ENCODE data around the gene STYK1. TPM values are rescaled to one million over a fixed set of nuclear protein-coding genes. Genes with fewer than 3 reads are reported as not detected.
A peak's percentile ranks its signal among the peaks of the same experiment; 100 is the strongest.

STYK1 gene
- polyA plus RNA-seq (2013): 1.7 and 1.8 TPM in 2 replicates

- Histone ChIP-seq H3K4ac (ENCODE audit: low read depth, low read length) (no peak within 1 kb of the TSS), H3K4me1 (ENCODE audit: control insufficient read depth in 1 of 2, insufficient read depth in 2 of 2, low read length in 2 of 2) (no peaks in the 10 kb centered on the region), H3K4me2 (ENCODE audit: low read length) (peak within 1 kb of the TSS; percentile 53), H2BK5ac (ENCODE audit: low read depth, low read length, poor library complexity) (no peak within 1 kb of the TSS), H2BK12ac (ENCODE audit: low read length) (no peak within 1 kb of the TSS), H3K79me1 (ENCODE audit: low read length) (no peaks in the 10 kb centered on the region), H4K8ac (ENCODE audit: low read depth, low read length) (peak within 1 kb of the TSS; percentile 2), H2BK120ac (ENCODE audit: insufficient read depth, low read length, poor library complexity) (no peak within 1 kb of the TSS), H3K14ac (ENCODE audit: low read length) (no peak within 1 kb of the TSS), H4K12ac (ENCODE audit: low read depth, low read length) (peak within 1 kb of the TSS; percentile 2), H3K9ac (ENCODE audit: low read length) (no peak within 1 kb of the TSS), H2AK5ac (ENCODE audit: low read length) (no peak within 1 kb of the TSS), H3K18ac (ENCODE audit: low read length) (no peak within 1 kb of the TSS), H3K27ac (ENCODE audit: low read depth, low read length) (no peak within 1 kb of the TSS), H2AFZ (ENCODE audit: insufficient read depth, low read length, poor library complexity) (peak within 1 kb of the TSS; percentile 81), H3K23ac (ENCODE audit: low read length) (no peak within 1 kb of the TSS), H4K91ac (ENCODE audit: low read depth, low read length) (peak within 1 kb of the TSS; percentile 48), H3K79me2 (ENCODE audit: control insufficient read depth, insufficient read depth, low read length, poor library complexity) (no peaks in the 10 kb centered on the region), H3K27me3 (ENCODE audit: insufficient read depth, low read length) (no peaks in the 10 kb centered on the region), H3K4me3 (ENCODE audit: low read depth, low read length) (peak within 1 kb of the TSS; percentile 77), H3K9me3 (ENCODE audit: insufficient read depth, low read depth, low read length) (no peaks in the 10 kb centered on the region), H3K36me3 (ENCODE audit: control insufficient read depth in 1 of 2, insufficient read depth in 2 of 2, low read length in 2 of 2) (no peaks in the 10 kb centered on the region)
- DNase-seq: peak; percentile 92 to 97
- no CpG with 5 or more reads among the region's 35 CpGs for WGBS (ENCODE audit: extremely low coverage, insufficient coverage, insufficient read length)
Observed at GRCh38 chr12:10673659-10674384, at the start of gene STYK1. Gene STYK1 (minus strand): TSS chr12:10674052. CDS start chr12:10634618, 39,434 bp downstream.

- Histone ChIP-seq H2AK5ac (ENCODE audit: low read length) (no peak within 1 kb of the TSS), H3K4me2 (ENCODE audit: low read length) (peak within 1 kb of the TSS; percentile 97), H4K8ac (ENCODE audit: low read depth, low read length) (peak within 1 kb of the TSS; percentile 86), H2BK5ac (ENCODE audit: low read depth, low read length, poor library complexity) (peak within 1 kb of the TSS; percentile 13), H3K27ac (ENCODE audit: low read depth, low read length) (peak within 1 kb of the TSS; percentile 35), H2BK12ac (ENCODE audit: low read length) (no peak within 1 kb of the TSS), H3K4me1 (ENCODE audit: control insufficient read depth in 1 of 2, insufficient read depth in 2 of 2, low read length in 2 of 2) (peaks cover 0 to 14% of the 10 kb centered on the region in 2 experiments), H3K4ac (ENCODE audit: low read depth, low read length) (peak within 1 kb of the TSS; percentile 31), H3K79me1 (ENCODE audit: low read length) (peaks cover 5% of the 10 kb centered on the region), H4K12ac (ENCODE audit: low read depth, low read length) (peak within 1 kb of the TSS; percentile 73), H2AFZ (ENCODE audit: insufficient read depth, low read length, poor library complexity) (peak within 1 kb of the TSS; percentile 69), H3K23ac (ENCODE audit: low read length) (no peak within 1 kb of the TSS), H3K36me3 (ENCODE audit: control insufficient read depth in 1 of 2, insufficient read depth in 2 of 2, low read length in 2 of 2) (no peaks in the 10 kb centered on the region), H3K79me2 (ENCODE audit: control insufficient read depth, insufficient read depth, low read length, poor library complexity) (peaks cover 11% of the 10 kb centered on the region), H2BK120ac (ENCODE audit: insufficient read depth, low read length, poor library complexity) (peak within 1 kb of the TSS; percentile 52), H3K9ac (ENCODE audit: low read length) (peak within 1 kb of the TSS; percentile 82), H3K9me3 (ENCODE audit: insufficient read depth, low read depth, low read length) (no peaks in the 10 kb centered on the region), H3K27me3 (ENCODE audit: insufficient read depth, low read length) (no peaks in the 10 kb centered on the region), H4K91ac (ENCODE audit: low read depth, low read length) (peak within 1 kb of the TSS; percentile 78), H3K14ac (ENCODE audit: low read length) (peak within 1 kb of the TSS; percentile 96), H3K18ac (ENCODE audit: low read length) (peak within 1 kb of the TSS; percentile 86), H3K4me3 (ENCODE audit: low read depth, low read length) (peak within 1 kb of the TSS; percentile 91)
- no CpG with 5 or more reads among the region's 95 CpGs for WGBS (ENCODE audit: extremely low coverage, insufficient coverage, insufficient read length)
- DNase-seq: peak; percentile 71 to 81
Observed at GRCh38 chr12:10722905-10723746, 49.3 kb upstream of the STYK1 start, which contains the start of gene YBX3. Gene YBX3 (minus strand): TSS chr12:10723323. CDS start chr12:10723111, 212 bp downstream.

GRCh38 chr12:10722502-10722904 is 48.7 kb upstream of the STYK1 start:
- Histone ChIP-seq H3K79me2 (ENCODE audit: control insufficient read depth, insufficient read depth, low read length, poor library complexity) (peaks cover 11% of the 10 kb centered on the region), H3K79me1 (ENCODE audit: low read length) (peaks cover 5% of the 10 kb centered on the region), H3K27ac (ENCODE audit: low read depth, low read length) (peak overlapping the region; percentile 35), H3K9me3 (ENCODE audit: insufficient read depth, low read depth, low read length) (no peaks in the 10 kb centered on the region), H3K4me1 (ENCODE audit: control insufficient read depth in 1 of 2, insufficient read depth in 2 of 2, low read length in 2 of 2) (peaks cover under 1 to 16% of the 10 kb centered on the region in 2 experiments), H2AK5ac (ENCODE audit: low read length) (no peak overlapping the region), H3K27me3 (ENCODE audit: insufficient read depth, low read length) (no peaks in the 10 kb centered on the region), H3K9ac (ENCODE audit: low read length) (peak overlapping the region; percentile 82), H4K8ac (ENCODE audit: low read depth, low read length) (no peak overlapping the region), H2BK120ac (ENCODE audit: insufficient read depth, low read length, poor library complexity) (no peak overlapping the region), H4K12ac (ENCODE audit: low read depth, low read length) (no peak overlapping the region), H3K4me2 (ENCODE audit: low read length) (peak overlapping the region; percentile 97), H2BK12ac (ENCODE audit: low read length) (no peak overlapping the region), H3K18ac (ENCODE audit: low read length) (peak overlapping the region; percentile 84), H3K36me3 (ENCODE audit: control insufficient read depth in 1 of 2, insufficient read depth in 2 of 2, low read length in 2 of 2) (no peaks in the 10 kb centered on the region), H3K4ac (ENCODE audit: low read depth, low read length) (peak overlapping the region; percentile 31), H4K91ac (ENCODE audit: low read depth, low read length) (peak overlapping the region; percentile 78), H2BK5ac (ENCODE audit: low read depth, low read length, poor library complexity) (peak overlapping the region; percentile 13), H3K4me3 (ENCODE audit: low read depth, low read length) (peak overlapping the region; percentile 91), H3K23ac (ENCODE audit: low read length) (no peak overlapping the region), H3K14ac (ENCODE audit: low read length) (peak overlapping the region; percentile 96), H2AFZ (ENCODE audit: insufficient read depth, low read length, poor library complexity) (peak overlapping the region; percentile 69)
- DNase-seq: peak; percentile 35 to 70
- no CpG with 5 or more reads among the region's 36 CpGs for WGBS (ENCODE audit: extremely low coverage, insufficient coverage, insufficient read length)

- Histone ChIP-seq H3K14ac (ENCODE audit: low read length) (peak overlapping the region; percentile 7), H2BK5ac (ENCODE audit: low read depth, low read length, poor library complexity) (no peak overlapping the region), H3K9ac (ENCODE audit: low read length) (peak overlapping the region; percentile 82), H3K79me1 (ENCODE audit: low read length) (peaks cover 7% of the 10 kb centered on the region), H3K79me2 (ENCODE audit: control insufficient read depth, insufficient read depth, low read length, poor library complexity) (peaks cover 11% of the 10 kb centered on the region), H3K4ac (ENCODE audit: low read depth, low read length) (peak overlapping the region; percentile 31), H3K4me3 (ENCODE audit: low read depth, low read length) (peak overlapping the region; percentile 91), H3K27me3 (ENCODE audit: insufficient read depth, low read length) (no peaks in the 10 kb centered on the region), H4K8ac (ENCODE audit: low read depth, low read length) (no peak overlapping the region), H3K27ac (ENCODE audit: low read depth, low read length) (peak overlapping the region; percentile 35), H2BK12ac (ENCODE audit: low read length) (no peak overlapping the region), H4K91ac (ENCODE audit: low read depth, low read length) (no peak overlapping the region), H3K18ac (ENCODE audit: low read length) (peak overlapping the region; percentile 27), H2AK5ac (ENCODE audit: low read length) (no peak overlapping the region), H4K12ac (ENCODE audit: low read depth, low read length) (no peak overlapping the region), H2AFZ (ENCODE audit: insufficient read depth, low read length, poor library complexity) (peak overlapping the region; percentile 21), H2BK120ac (ENCODE audit: insufficient read depth, low read length, poor library complexity) (no peak overlapping the region), H3K36me3 (ENCODE audit: control insufficient read depth in 1 of 2, insufficient read depth in 2 of 2, low read length in 2 of 2) (no peaks in the 10 kb centered on the region), H3K4me2 (ENCODE audit: low read length) (peak overlapping the region; percentile 97), H3K4me1 (ENCODE audit: control insufficient read depth in 1 of 2, insufficient read depth in 2 of 2, low read length in 2 of 2) (peaks cover 3 to 18% of the 10 kb centered on the region in 2 experiments), H3K23ac (ENCODE audit: low read length) (no peak overlapping the region), H3K9me3 (ENCODE audit: insufficient read depth, low read depth, low read length) (no peaks in the 10 kb centered on the region)
- no CpG with 5 or more reads among the region's 26 CpGs for WGBS (ENCODE audit: extremely low coverage, insufficient coverage, insufficient read length)
- peak; percentile 75 to 84 for DNase-seq
Observed at GRCh38 chr12:10721651-10722501, 48.0 kb upstream of the STYK1 start.
